Naive thymus-derived CD8-positive, alpha-beta T cell (primary cell): ENCODE results near the gene CCDC85C. TPM values are rescaled to one million over a fixed set of nuclear protein-coding genes. Genes with fewer than 3 reads are reported as not detected.

ENCODE experiments used
- ATAC-seq, 2 donors: fragments of 150-1000 bp; cut with Tn5 transposase in 1 of 2; sonication (Bioruptor Pico), chemical (Tn5 transposase) in 1 of 2; 1 replicate in 1 of 2; 2 replicates in 1 of 2; pipeline ENCODE4 v1.10.0; 2021; ENCODE audit warnings: mild to moderate bottlenecking in 2 of 2, moderate library complexity in 2 of 2
- POLR2A ChIA-PET: fragments of 350-600 bp; sonication (Branson Sonifier 250); formaldehyde crosslinking; loops from one replicate; lab custom pipeline; 2021; ENCODE audit warnings: antibody characterized with exemption; lab: Charles Lee
- DNase-seq, 10 donors: peaks; one replicate each; pipeline versions ENCODE4 v3.0.0 to v3.0.0-alpha.2; 2020 to 2022
- H3K27ac Mint-ChIP-seq, 10 donors: one replicate each; pipeline ENCODE4 v1.8.0; 2020 to 2022; ENCODE audit warnings: mild to moderate bottlenecking in 10 of 10, mixed read lengths in 10 of 10, moderate library complexity in 4 of 10, inconsistent platforms in 1 of 10
- H3K27me3 Mint-ChIP-seq, 5 donors: one replicate each; pipeline ENCODE4 v1.8.0; 2021 to 2022; ENCODE audit warnings: mixed read lengths in 5 of 5
- H3K36me3 Mint-ChIP-seq, 3 donors: one replicate each; pipeline ENCODE4 v1.8.0; 2020 to 2022; ENCODE audit warnings: mixed read lengths in 3 of 3, mild to moderate bottlenecking in 2 of 3, inconsistent platforms in 1 of 3
- H3K4me1 Mint-ChIP-seq, 4 donors: one replicate each; pipeline ENCODE4 v1.8.0; 2021 to 2022; ENCODE audit warnings: mixed read lengths in 4 of 4
- H3K4me3 Mint-ChIP-seq, 10 donors: one replicate each; pipeline ENCODE4 v1.8.0; 2020 to 2022; ENCODE audit warnings: mild to moderate bottlenecking in 10 of 10, mixed read lengths in 10 of 10, moderate library complexity in 6 of 10, inconsistent platforms in 1 of 10
- H3K9me3 Mint-ChIP-seq, 9 donors: one replicate each; pipeline ENCODE4 v1.8.0; 2020 to 2022; ENCODE audit warnings: mixed read lengths in 9 of 9, mild to moderate bottlenecking in 3 of 9, inconsistent platforms in 1 of 9, moderate library complexity in 1 of 9
- polyA plus RNA-seq, 3 donors: library from polyadenylated mRNA; unstranded; fragments of 300-500 nt; fragmentation: Illumina TruSeq; gene quantifications; one replicate each; pipeline ENCODE4 v1.2.3, GENCODE V29; 2021
- total RNA-seq, 8 experiments: library from RNA in 2 of 8; stranded (reverse) in 2 of 8; gene quantifications; one replicate each; pipeline ENCODE4 v1.2.3 and lab custom pipeline; 2021 to 2026

The CCDC85C gene
- total RNA-seq, result 10 to 100 TPM in 1 of 2 experiments, 1 to 10 TPM in 1; 9.0 to 10.1 TPM
- 1 to 10 TPM in 2 of 3 donors, under 1 TPM in 1; 0.67 to 1.4 (median 1.3) TPM for polyA plus RNA-seq
- total RNA-seq (lab: John Stamatoyannopoulos, UW), result 11.2 to 20.2 (median 14.4) reads per million in 6 experiments

DNA sequence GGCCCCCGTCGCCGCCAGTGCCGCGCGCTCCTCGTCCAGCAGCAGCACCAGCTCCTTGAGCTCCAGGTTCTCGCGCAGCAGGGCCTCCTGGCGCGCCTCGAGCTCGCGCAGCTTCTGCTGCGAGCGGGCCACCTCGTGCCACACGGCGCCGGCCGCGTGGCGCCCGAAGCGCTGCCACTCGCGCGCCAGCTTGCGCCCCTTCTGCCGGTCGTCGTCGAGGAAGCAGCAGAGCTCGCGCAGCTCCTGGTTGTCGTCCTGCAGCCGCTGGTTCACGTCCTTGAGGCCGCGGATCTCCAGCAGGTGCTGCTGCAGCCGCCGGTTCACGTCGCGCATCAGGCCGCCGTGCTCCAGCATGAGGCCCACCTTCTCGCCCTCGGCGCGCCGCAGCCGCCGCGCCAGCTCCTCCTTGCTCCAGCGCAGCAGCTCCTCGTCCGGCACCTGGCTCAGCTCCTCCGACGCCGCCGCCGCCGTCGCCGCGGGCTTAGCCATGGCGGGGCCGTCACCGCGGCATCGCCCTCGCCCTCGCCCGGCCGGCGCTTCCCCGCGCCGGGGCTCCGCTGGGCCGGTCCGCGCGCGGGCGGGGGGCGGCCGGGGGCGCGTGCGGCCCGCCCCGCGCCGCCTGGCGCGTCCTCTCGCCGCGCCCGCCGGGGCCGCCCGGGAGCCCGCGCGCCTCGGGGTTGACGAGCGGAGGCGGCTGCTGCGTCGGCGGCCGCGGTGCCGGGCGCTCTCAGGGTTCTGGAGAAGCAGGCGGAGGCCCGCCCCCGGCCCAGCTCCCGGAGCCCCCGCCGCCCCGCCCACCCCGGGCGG, at the start of gene CCDC85C:
TSS of gene CCDC85C (minus strand) at position 737 of the 807 bp plus-strand sequence. CDS start at position 489, 248 bp downstream.
- Mint-ChIP-seq H3K9me3 (no peaks in the 10 kb centered on the region), H3K27me3 (peaks cover 0 to 5% (median 0%) of the 10 kb centered on the region in 5 donors), H3K27ac (peak within 1 kb of the TSS in 8 of 10 donors; percentile 54 to 97 (median 94)), H3K4me1 (peaks cover 22 to 39% (median 31%) of the 10 kb centered on the region in 4 donors), H3K36me3 (no peaks in the 10 kb centered on the region), H3K4me3 (peak within 1 kb of the TSS; percentile 89 to 97 (median 94))
- ATAC-seq, result peak; percentile 16 to 19
- POLR2A ChIA-PET, result interaction anchor here (1.0 to 3.6 kb wide), 7 partner anchors 9 to 621 kb away, joined by 4 to 27 read pairs (median 7); partner anchors contain the start of genes CCNK, CYP46A1, EVL and SETD3
- peak; percentile 29 to 74 (median 54) for DNase-seq

DNA sequence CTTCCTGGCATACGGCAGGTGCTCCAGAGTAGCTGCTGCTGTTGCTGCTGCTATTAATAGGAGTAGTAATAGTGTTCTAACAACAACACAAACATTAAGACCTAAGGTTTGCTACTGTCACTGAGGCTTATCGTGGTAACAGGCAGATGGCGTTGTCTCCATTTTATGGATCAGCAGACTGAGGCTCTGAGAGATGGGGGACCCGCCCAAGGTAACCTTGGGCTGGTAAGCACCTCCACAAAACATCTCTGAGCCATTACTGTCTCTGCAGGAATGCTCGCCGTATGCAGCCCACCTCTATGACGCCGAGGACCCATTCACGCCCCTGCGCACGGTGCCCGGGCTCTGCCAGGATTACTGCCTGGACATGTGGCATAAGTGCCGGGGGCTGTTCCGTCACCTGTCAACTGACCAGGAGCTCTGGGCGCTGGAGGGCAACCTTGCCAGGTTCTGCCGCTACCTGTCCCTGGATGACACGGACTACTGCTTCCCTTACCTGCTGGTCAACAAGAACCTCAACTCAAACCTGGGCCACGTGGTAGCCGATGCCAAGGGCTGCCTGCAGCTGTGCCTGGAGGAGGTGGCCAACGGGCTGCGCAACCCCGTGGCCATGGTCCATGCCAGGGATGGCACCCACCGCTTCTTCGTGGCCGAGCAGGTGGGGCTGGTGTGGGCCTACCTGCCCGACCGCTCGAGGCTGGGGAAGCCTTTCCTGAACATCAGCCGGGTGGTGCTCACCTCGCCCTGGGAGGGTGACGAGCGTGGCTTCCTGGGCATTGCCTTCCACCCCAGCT, 48.1 kb upstream of the CCDC85C start:
- Mint-ChIP-seq H3K27me3 (peaks cover 25 to 81% (median 42%) of the 10 kb centered on the region in 5 donors), H3K4me1 (peaks cover 0 to 2% (median 0%) of the 10 kb centered on the region in 4 donors)
- ATAC-seq, result no peak

DNA sequence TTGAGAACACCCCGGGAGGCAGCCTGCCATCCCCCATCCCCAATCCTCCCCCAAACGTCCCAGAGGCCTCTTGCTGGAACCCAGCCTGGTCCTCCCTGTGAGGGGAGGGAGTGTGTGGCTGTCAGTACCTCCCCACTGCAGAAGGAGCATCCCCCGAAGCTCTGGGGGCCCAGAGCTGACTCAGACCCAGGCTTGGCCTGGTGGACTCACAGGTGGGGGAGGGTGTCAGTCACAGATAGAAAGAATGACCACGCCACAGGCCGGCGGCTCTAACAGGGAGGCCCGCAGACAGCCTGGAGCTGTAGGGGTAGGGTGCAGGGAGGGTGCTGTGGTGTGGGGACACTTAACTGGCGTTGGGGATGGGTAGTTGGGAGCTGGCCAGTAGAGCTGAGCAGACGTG, 46.2 kb upstream of the CCDC85C start:
- DNase-seq (no peak), ATAC-seq (no peak)
- H3K27ac Mint-ChIP-seq, result peak overlapping the region in 1 of 10 donors; percentile 44
- POLR2A ChIA-PET, result no interaction called here
- H3K36me3 Mint-ChIP-seq, result peaks cover 0 to 3% (median 0%) of the 10 kb centered on the region in 3 donors
- H3K4me1 Mint-ChIP-seq, result peaks cover 0 to 3% (median under 1%) of the 10 kb centered on the region in 4 donors
- peaks cover 21 to 69% (median 37%) of the 10 kb centered on the region in 5 donors for H3K27me3 Mint-ChIP-seq
- H3K4me3 Mint-ChIP-seq, result no peak overlapping the region
- no peaks in the 10 kb centered on the region for H3K9me3 Mint-ChIP-seq

More for the DNA sequence above, 48.1 kb upstream of the CCDC85C start:
- Mint-ChIP-seq H3K9me3 (no peaks in the 10 kb centered on the region), H3K27ac (no peak overlapping the region), H3K4me3 (no peak overlapping the region), H3K36me3 (peaks cover 0 to 3% (median 0%) of the 10 kb centered on the region in 3 donors)
- POLR2A ChIA-PET, result no interaction called here
- no peak for DNase-seq

DNA sequence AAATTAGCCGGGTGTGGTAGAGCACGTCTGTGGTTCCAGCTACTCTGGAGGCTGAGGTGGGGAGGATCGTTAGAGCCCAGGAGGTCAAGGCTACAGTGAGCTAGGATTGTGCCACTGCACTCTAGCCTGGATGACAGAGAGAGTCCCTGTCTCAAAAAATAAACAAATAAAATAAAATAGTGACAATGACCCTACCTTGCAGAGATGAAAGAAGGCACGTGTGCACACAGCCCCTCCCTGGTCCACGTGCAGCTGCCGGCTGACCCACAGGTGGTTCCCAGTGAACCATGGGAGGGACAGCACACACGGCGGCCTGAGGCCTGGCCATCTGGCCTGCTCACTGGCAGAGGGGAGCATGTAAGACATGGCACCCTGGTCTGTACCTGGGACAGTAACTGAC, 45.6 kb upstream of the CCDC85C start:
- Mint-ChIP-seq H3K27me3 (peaks cover 19 to 66% (median 35%) of the 10 kb centered on the region in 5 donors), H3K4me3 (no peak overlapping the region)
- DNase-seq, result no peak

DNA sequence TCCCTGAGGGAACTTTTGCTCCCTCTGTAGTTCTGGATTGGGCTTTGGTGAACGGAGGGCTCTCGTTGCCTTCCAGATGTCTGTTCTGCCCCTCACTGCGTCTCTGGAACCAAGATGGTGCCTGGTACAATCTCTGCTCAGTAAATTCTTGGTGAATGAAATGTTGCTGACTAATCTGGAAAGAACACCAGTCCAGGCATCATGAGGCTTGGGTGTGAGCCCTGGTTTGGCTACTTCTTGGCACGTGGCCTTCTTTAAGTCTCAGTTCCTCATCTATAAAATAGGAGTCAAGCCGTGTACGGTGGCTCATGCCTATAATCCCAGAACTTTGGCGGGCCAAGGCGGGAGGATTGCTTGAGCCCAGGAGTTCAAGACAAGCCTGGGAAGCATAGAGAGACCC, 45.2 kb upstream of the CCDC85C start:
- Mint-ChIP-seq H3K36me3 (no peaks in the 10 kb centered on the region), H3K4me1 (peaks cover 0 to 3% (median under 1%) of the 10 kb centered on the region in 4 donors), H3K27me3 (peaks cover 16 to 65% (median 35%) of the 10 kb centered on the region in 5 donors), H3K27ac (no peak overlapping the region), H3K9me3 (no peaks in the 10 kb centered on the region), H3K4me3 (no peak overlapping the region)
- DNase-seq, result no peak
- ATAC-seq, result no peak
- POLR2A ChIA-PET, result no interaction called here

More for the DNA sequence above, 45.6 kb upstream of the CCDC85C start:
- no peak overlapping the region for H3K27ac Mint-ChIP-seq
- H3K4me1 Mint-ChIP-seq, result peaks cover 0 to 3% (median under 1%) of the 10 kb centered on the region in 4 donors
- peaks cover 0 to 2% (median 0%) of the 10 kb centered on the region in 3 donors for H3K36me3 Mint-ChIP-seq
- no peaks in the 10 kb centered on the region for H3K9me3 Mint-ChIP-seq
- POLR2A ChIA-PET, result no interaction called here
- ATAC-seq, result no peak

DNA sequence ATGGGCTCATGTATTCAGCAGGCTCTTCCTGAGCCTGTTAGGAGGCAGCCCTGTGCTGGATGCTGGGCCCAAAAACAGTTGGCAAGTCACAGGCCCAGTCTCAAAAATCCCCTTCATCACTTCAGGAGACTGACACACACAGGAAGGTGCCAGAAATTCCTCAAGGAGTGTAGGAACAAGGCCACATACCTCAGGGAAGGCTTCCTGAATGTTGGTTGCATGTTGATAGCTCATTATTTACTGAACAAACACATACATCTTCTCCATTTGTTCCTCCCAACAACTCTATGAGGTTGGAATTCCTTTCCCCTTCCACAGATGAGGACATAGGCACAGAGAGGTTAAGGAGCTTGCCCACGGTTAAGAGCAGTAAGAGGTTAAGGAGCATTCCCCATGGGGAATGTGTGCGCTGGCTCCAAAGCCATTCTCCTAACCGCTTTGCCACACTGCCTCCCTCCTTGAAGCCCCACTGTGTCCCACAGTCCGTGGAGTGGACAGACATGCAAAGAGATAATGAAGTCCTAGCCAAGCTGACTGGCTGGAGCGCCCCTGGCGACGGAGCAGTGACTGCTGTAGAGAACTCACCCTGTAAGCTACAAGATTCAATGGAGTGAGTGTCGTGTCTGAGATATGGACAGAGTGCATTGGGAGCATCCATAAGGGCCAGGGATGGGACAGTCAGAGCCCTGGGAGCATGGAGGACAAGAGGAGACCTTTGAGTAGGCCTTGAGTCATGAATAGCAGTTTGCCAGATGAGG, 44.2 kb upstream of the CCDC85C start:
- POLR2A ChIA-PET, result no interaction called here
- Mint-ChIP-seq H3K36me3 (no peaks in the 10 kb centered on the region), H3K9me3 (no peaks in the 10 kb centered on the region), H3K27me3 (peaks cover 20 to 69% (median 40%) of the 10 kb centered on the region in 5 donors), H3K4me3 (no peak overlapping the region), H3K27ac (no peak overlapping the region), H3K4me1 (peaks cover 0 to 5% (median 2%) of the 10 kb centered on the region in 4 donors)
- DNase-seq (no peak), ATAC-seq (no peak)

DNA sequence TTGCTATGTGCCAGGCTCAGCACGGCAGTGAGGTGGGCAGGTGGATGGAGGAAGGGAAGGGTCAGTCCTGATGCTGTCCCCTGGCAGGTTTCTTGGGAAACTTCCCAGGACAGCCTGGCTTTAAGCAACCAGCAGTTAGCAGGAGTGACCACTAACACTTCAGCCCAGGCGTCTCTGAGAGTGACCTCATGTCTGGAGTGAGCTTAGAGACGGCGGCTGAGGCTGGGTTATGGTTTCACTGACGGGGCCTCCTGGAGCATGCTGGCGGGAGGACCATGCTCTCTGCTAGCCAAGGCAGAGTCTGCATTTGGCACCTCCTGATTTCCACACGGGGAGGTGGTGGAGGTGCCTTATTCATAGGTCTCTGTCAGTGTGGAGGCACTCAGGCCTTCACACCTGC, 43.4 kb upstream of the CCDC85C start:
- no peaks in the 10 kb centered on the region for H3K36me3 Mint-ChIP-seq
- ATAC-seq (no peak), DNase-seq (no peak)
- H3K27ac Mint-ChIP-seq, result no peak overlapping the region
- H3K9me3 Mint-ChIP-seq, result no peaks in the 10 kb centered on the region
- H3K4me1 Mint-ChIP-seq, result peaks cover 0 to 5% (median 2%) of the 10 kb centered on the region in 4 donors
- POLR2A ChIA-PET, result no interaction called here
- no peak overlapping the region for H3K4me3 Mint-ChIP-seq
- peaks cover 20 to 64% (median 40%) of the 10 kb centered on the region in 5 donors for H3K27me3 Mint-ChIP-seq

DNA sequence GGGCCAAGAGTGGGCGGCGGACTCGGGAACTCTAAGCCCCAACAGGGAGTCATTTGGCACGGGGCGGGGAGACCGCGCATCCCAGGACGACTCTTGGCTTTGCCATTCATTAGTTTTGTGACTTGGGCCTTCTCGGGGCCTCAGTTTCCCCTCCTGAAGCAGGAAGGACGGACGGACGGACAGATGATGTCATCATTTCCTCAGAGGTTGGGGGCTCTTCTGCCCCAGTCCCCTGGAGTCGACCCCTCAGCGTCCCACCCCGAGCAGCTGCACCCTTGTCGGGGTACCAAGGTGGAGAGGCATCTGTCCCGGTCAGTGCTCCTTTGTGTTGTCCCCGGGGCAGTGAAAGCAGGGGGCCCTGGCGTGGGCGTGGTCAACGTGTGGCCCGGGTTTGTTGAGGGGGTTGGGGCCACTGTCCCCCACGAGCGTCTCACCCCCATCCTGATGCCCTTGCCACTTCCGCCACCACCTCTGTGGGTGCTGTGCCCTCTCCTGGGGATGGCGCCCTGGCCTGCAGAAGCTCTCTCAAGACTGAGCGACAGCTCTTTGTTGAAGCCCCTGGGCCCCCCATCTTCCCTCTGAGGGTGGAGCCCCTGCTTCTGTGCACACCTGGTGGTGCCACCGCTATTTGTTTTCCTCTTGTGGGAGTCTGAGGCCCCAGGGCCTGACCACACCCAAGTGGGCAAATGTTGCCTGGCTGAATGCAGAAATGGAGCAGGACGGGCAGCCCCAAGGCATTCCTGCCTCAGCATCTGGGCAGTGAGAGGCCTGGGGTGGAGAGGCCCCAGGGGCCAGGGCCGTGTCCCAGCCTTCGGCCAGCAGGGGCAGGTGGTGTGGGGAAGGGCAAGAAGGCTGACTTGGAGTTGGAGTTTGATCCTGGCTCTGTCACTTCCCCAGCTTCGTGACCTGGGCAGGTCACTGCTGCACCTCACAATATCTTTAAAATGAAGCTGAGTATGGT, 41.8 kb upstream of the CCDC85C start:
- peak overlapping the region in 1 of 10 donors; percentile 9 for H3K27ac Mint-ChIP-seq
- H3K36me3 Mint-ChIP-seq, result no peaks in the 10 kb centered on the region
- ATAC-seq (no peak), DNase-seq (no peak)
- POLR2A ChIA-PET, result no interaction called here
- peaks cover 16 to 57% (median 31%) of the 10 kb centered on the region in 5 donors for H3K27me3 Mint-ChIP-seq
- peaks cover 0 to 5% (median 2%) of the 10 kb centered on the region in 4 donors for H3K4me1 Mint-ChIP-seq
- H3K9me3 Mint-ChIP-seq, result no peaks in the 10 kb centered on the region
- H3K4me3 Mint-ChIP-seq, result peak overlapping the region in 5 of 10 donors; percentile 19 to 60 (median 26)

DNA sequence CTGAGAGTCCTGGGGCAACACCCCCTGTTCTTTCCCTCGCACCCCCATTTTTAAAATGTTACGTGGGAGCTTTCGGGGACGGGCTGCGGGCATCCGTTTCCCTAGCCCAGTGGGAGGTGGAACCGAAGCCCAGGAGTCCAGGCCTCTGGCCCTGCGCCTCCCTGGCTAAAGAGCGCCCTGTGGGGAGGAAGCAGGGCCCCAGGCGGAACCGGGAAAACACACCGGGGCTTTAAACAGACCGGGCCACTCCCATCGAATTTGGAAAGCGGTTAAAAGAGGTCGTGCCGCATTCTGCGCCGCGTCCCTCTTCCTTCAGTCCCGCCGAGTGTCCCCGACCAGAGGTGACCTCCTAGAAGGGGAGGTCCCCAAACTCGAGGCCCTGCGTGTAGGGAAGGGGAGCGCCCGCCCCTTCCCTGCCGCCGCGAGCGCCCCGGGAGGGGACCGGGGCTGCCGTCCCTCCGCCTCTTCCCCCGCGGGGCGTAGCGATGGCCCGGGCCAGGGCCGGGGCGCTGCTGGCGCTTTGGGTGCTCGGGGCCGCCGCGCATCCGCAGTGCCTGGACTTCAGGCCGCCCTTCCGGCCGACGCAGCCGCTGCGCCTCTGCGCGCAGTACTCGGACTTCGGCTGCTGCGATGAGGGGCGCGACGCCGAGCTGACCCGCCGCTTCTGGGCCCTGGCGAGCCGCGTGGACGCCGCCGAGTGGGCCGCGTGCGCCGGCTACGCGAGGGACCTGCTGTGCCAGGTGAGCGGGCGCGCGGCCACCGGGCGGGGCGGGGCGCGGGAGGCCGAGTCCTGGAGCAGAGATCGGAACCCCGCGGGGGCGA, 40.9 kb upstream of the CCDC85C start, which contains the start of gene HHIPL1:
TSS of gene HHIPL1 (plus strand) at position 407 of the 822 bp plus-strand sequence. CDS start at position 486, 79 bp downstream.
- ATAC-seq (no peak), DNase-seq (no peak)
- peaks cover 0 to 5% (median 2%) of the 10 kb centered on the region in 4 donors for H3K4me1 Mint-ChIP-seq
- H3K27ac Mint-ChIP-seq, result peak within 1 kb of the TSS in 2 of 10 donors; percentile 9 to 54
- H3K27me3 Mint-ChIP-seq, result peaks cover 16 to 51% (median 28%) of the 10 kb centered on the region in 5 donors
- no peaks in the 10 kb centered on the region for H3K36me3 Mint-ChIP-seq
- H3K4me3 Mint-ChIP-seq, result peak within 1 kb of the TSS in 6 of 10 donors; percentile 26 to 69 (median 54)
- POLR2A ChIA-PET, result no interaction called here
- no peaks in the 10 kb centered on the region for H3K9me3 Mint-ChIP-seq

DNA sequence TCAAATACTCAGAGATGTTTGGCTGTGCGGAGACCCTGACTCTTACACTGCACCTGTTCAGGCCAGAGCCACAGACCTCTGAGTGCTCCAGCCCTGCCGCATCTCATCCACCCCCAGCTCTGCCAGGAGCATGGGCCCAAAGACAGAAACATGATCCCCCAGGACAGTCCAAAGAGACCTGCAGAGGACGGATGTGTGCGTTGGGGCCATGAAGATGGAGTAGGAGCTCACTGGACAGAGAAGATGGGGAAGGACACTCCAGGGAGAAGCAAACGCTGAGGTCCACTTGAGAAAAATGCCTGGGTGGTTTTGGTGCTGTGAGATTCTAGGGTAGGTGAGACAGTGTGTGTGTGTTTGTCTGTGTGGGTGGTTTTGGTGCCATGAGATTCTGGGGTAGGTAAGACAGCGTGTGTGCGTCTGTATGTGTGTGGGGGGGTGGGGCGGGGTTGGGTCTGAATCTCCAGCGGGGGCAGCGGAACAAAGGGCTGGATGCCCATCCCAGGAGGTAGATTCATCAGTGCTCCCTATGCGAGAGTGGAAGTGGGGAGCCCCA, 40.1 kb upstream of the CCDC85C start:
- POLR2A ChIA-PET, result no interaction called here
- H3K36me3 Mint-ChIP-seq, result no peaks in the 10 kb centered on the region

More for the DNA sequence above, 40.1 kb upstream of the CCDC85C start:
- Mint-ChIP-seq H3K9me3 (no peaks in the 10 kb centered on the region), H3K27ac (peak overlapping the region in 1 of 10 donors; percentile 54), H3K4me3 (peak overlapping the region in 5 of 10 donors; percentile 22 to 69 (median 49)), H3K4me1 (peaks cover 0 to 5% (median 2%) of the 10 kb centered on the region in 4 donors), H3K27me3 (peaks cover 12 to 47% (median 22%) of the 10 kb centered on the region in 5 donors)
- DNase-seq, result no peak
- ATAC-seq, result no peak
